Coronary artery (tissue), 2 donors: ENCODE measurements around the gene UST.

Experiments used
- DNase-seq: peaks from one replicate; pipeline ENCODE4 v3.0.0-alpha.2; 2017; ENCODE audit warnings: low spot score
- H3K27ac ChIP-seq, 2 donors: fragments of 200-600 bp; sonication (generic); one replicate each; pipeline ENCODE4 v1.5.1; 2016 to 2019
- H3K4me3 ChIP-seq: fragments of 200-600 bp; sonication (generic); 2 replicates; pipeline ENCODE4 v1.5.1; 2016; ENCODE audit warnings: mild to moderate bottlenecking, moderate library complexity
- TF ChIP-seq, protein P1 (sequence below): fragments of 200-600 bp; sonication (generic); IDR thresholded peaks from one replicate; pipeline ENCODE4 v1.5.1; 2019; ENCODE audit warnings: antibody characterized with exemption

Gene UST

DNA sequence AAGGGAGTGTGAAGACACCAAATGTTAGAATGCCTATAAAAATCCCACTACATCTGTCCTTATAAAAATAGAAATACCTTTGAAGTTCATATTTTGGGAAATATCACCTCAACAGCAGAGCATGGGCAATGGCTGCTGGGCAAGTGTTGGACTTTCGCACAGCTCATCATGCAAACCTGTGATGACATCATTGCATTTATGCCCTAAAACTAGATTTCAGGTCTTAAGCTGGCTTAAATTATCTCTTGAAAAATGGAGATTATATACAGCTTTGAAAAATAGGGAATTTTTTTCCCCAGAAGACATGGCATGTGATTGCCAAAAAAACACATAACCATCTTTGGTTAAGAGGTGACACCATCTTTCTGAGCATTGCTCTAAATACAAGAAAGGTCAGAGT, 197.8 kb downstream of the UST start:
- TF ChIP-seq, protein P1, sequence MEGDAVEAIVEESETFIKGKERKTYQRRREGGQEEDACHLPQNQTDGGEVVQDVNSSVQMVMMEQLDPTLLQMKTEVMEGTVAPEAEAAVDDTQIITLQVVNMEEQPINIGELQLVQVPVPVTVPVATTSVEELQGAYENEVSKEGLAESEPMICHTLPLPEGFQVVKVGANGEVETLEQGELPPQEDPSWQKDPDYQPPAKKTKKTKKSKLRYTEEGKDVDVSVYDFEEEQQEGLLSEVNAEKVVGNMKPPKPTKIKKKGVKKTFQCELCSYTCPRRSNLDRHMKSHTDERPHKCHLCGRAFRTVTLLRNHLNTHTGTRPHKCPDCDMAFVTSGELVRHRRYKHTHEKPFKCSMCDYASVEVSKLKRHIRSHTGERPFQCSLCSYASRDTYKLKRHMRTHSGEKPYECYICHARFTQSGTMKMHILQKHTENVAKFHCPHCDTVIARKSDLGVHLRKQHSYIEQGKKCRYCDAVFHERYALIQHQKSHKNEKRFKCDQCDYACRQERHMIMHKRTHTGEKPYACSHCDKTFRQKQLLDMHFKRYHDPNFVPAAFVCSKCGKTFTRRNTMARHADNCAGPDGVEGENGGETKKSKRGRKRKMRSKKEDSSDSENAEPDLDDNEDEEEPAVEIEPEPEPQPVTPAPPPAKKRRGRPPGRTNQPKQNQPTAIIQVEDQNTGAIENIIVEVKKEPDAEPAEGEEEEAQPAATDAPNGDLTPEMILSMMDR, result no peak
- Histone ChIP-seq H3K4me3 (no peak overlapping the region), H3K27ac (no peak overlapping the region)
- no peak for DNase-seq

DNA sequence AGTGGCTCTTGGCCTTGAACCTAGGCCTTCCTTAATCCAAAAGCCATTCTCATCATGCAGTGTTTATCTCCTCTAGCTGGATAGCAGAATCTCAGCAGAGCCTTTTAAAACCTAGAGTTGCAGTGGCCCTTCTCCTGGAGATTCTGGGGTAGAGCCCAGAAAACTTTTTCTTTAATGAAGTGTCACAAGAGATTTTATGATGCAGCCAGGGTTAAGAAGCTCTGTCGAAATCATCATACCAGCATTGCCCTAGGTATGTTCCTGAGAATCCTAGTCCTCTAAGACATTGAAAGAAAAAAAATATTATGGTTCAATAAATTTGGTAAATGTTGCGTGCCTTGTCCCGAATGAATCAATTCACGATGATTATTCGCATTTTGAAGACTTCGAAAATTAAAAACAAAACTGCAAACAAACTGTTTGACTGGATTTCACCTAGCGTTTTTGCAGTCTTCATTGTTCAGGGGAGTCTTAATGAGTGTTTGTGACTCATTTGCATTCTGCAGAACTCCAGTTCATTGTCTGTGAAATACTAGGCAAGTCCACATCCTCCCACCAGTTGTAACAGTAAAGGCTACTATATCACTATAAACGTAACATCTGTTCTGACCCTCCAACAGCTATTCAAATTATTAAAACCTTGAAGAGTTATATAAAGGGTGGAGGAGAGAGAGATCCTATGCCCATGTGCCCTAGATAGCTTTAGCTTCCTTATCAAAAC, 198.6 kb downstream of the UST start:
- Histone ChIP-seq H3K27ac (no peak overlapping the region), H3K4me3 (no peak overlapping the region)
- TF ChIP-seq, protein P1, result no peak
- DNase-seq, result no peak

DNA sequence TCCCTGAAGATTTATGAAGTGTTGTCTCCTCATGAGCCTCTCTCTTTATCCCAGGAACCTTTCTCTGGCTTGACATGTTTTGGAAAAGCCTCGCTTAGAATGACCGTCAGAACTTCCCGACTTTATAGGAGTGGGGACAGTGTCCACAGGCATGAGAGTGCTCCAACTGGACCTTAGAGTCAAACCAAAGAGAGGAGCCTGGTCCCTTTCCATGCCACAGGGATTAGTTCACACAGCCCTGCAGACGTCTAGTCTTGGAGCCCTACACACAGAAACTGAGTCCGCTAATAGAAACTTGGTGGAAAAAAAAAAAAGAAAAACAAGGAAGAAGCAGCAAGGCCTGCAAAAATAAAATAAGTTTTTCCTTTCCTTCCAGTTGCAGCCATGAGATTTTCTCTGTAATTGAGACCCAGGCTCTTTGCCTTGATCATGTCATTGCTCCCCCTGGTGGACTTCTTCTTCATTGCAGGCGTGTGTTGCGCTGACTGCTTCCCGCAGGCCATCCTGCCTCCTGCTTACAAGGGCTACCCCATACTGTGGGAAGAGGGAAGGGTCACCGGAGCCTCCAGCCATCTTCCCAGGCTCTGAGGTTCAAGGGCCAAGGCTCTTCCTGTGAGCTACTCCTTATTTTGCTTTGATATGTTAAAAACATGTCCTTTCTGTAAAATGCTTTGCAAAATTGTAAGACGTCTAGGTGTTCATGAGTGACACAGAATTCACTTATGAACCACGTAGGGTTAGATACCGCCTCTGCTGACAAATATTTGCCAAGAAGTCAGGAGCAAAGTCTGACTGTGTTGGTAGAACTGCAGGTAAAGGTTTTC, 201.0 kb downstream of the UST start:
- peak; percentile 81 for DNase-seq
- TF ChIP-seq, protein P1, result peak; percentile 80
- Histone ChIP-seq H3K27ac (no peak overlapping the region), H3K4me3 (no peak overlapping the region)

DNA sequence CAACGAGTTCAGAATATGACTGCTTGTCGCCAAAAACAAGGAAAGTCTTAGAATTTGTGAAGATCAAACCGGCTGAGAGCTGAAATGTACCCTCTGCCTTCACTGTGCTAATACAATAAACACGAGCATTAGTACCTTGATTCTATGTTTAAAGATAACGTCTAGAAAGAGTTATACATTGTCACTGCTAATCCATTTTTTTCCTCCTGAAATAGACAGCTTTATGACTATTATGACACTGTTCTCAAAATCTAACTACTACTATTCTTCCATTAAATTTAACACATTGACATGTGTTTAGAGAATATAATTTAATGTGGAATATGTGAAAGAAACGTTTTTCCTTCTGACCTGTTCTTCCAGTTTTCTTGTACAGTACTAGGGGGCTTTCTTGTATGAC, 204.8 kb downstream of the UST start:
- no peak overlapping the region for H3K4me3 ChIP-seq
- TF ChIP-seq, protein P1, result no peak
- no peak overlapping the region for H3K27ac ChIP-seq
- no peak for DNase-seq

DNA sequence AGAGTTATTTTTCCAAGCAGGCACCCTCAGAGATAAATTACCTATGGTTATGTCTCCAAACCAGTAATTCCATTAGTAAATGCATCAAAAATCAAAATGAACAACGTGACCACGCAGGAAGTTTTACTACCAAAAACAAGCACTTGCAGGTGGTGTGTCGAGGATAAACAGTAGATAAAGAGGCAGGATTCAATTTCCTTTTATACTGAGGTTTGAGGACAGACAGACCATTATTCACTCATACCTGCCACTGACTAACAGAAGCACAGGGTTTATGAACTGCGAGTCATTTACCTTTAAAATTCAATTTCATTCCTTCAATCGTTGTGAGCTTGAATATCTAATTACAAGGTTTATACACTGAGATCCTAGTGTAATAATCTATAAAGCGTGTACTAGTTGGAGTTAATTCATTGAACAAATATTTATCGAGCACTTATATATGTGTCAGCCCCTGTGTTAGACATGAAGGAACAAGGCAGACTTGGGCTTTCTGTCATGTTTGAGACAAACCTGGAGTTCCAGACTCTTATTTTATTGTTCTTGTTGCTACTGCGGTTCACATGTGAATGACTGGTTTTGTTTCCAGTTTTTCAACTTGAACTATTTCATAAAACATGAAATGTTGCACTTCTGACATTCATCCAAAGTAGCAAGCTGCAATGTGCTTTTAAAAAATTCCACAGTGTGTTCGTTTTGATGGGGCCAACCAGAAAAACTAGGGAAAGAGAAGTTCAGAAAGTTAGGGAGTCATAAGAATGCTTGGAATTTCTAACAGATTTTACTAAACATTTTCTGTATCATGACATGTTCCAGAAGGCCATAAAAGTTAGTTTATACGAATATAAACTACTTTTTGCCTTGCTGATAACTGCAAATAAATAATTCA, 205.6 kb downstream of the UST start:
- TF ChIP-seq, protein P1, result no peak
- H3K27ac ChIP-seq, result no peak overlapping the region
- no peak overlapping the region for H3K4me3 ChIP-seq
- no peak for DNase-seq

DNA sequence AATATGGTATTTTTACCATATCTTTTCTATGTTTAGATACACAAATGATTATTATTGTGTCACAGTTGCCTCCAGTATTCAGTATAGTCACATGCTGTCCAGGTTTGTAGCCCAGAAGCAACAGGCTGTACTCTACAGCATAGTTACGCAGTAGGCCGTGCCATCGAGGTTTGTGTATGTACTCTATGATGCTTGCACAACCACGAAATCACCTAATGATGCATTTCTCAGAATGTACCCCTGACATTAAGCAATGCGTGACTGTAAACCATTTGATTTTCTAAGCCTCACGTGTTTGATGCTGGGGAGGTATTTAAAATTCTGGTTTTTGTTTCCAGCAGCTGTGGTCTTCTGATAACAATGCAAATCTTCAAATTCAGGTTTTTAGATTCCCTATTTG, 207.6 kb downstream of the UST start:
- TF ChIP-seq, protein P1, result no peak
- no peak for DNase-seq
- Histone ChIP-seq H3K27ac (no peak overlapping the region), H3K4me3 (no peak overlapping the region)
